ENCODE measurements around the gene TBC1D8.
A peak's percentile ranks its signal among the peaks of the same experiment; 100 is the strongest.

Gene TBC1D8

GRCh38 chr2:101030866-101031554, 120.2 kb downstream of the TBC1D8 start:
- DNase-seq (ENCODE audit: low spot score): no peak

DNA sequence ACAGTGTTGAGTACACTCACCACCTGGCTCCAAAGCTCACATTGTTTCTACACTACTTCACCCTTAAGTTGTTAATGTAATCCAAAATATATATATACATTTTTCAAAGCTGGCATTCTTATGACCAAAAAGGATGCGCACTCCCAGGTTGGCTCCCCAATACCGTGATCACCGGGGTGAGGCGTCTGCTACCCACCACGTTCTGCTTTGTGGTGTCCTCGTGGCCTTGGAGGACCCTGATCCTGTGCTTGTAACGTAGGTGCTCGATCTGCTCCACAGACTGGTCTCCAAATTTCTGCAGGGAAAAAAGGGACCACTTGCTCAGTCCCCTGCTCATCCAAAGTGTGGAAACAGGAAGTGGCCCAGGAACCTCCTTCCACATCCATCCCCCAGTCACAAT, 123.3 kb downstream of the TBC1D8 start:
- no peak for DNase-seq (ENCODE audit: low spot score)

- no peak for DNase-seq (ENCODE audit: low spot score)
Measured at GRCh38 chr2:101026923-101027469, 124.2 kb downstream of the TBC1D8 start.

DNA sequence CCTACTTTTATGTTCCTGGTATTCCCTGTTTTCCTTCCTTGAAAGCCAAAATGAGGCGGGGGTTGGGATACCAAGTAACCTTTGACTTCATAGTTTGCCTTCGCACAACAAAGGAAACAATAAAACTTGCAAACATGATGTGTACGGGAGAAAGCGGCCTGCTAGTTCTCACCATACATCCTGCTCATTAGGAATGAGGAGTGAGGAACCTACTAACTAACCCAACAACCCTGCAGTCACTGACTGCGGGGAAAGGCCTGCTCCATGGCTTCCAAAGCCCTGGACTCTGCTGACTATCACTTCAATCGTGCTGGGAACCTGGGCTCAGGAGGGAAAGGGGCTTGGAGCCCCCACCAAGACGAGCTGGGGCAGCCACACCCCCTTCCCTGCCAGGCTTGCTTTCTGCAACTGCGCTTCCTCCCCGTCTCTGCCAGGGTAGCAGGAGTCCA, 124.9 kb downstream of the TBC1D8 start:
- no peak for DNase-seq (ENCODE audit: low spot score)

DNA sequence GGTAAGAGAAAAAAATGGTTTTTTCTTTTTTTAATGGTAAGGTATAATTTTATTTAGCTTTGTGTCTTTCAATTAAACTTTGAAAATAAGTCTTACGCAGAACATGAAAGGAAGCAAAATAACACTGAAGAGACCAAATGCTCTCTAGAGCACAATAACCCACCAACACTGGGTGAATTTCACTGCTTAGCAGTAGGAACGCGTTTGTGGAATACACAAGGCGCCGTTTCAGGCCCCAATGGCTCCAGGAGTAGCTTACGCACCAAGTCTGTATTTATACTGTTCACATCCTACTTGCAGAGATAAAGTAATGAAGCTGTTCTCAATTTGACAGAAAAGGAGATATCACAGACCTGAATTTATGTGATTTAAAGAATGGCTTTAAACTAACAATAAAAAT, 125.6 kb downstream of the TBC1D8 start:
- DNase-seq (ENCODE audit: low spot score): no peak

DNA sequence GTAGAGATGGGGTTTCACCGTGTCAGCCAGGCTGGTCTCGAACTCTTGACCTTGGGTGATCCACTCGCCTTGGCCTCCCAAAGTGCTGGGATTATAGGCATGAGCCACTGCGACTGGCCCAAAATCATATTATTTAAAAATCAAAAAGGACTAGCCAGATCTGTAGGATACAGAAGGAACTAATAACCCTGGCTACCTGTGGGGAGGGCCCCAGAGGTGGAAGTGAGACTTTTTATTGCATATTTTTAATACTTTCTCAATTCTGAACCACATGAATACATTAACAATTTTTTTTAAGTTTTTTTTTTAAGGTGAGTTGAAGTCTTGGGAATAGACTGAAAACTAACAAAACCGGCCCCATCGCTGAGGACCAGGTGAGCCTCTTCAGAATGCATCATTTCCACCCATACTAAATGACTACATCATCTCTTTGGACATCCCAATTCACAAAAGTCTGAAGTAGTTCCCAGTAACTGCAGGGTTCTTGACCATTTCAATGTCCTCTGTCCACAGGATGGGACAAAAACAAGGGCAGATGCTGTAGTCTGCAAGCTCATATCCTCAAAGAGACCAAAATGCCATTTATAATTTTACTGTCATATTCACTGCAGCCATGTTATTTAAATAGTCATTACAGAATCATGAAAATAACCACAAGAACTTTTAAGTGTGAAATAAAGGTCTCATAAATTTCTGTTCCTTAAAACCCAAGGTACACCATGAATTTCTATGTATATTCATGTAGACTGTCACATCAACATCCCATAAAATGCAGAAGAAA, 127.7 kb downstream of the TBC1D8 start:
- DNase-seq (ENCODE audit: low spot score): no peak

DNA sequence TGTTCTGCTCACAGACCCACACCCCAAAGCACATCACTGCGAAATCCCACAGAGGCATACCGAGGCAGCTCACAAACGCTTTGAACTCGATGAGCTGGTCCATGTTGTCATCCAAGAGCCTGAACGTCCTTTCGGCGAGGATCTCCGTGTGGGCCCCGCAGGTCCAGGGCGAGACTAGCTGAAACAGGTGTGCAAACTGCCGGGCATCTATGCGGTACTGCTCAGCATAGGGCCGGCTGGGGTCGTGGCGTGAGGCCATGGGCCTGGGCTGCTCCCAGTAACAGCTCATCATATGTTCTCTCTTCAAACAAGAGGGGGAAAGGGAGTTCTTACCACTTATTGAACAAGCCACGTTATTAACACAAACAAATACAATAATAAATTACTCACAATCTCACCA, 129.0 kb downstream of the TBC1D8 start:
- no peak for DNase-seq (ENCODE audit: low spot score)

DNA sequence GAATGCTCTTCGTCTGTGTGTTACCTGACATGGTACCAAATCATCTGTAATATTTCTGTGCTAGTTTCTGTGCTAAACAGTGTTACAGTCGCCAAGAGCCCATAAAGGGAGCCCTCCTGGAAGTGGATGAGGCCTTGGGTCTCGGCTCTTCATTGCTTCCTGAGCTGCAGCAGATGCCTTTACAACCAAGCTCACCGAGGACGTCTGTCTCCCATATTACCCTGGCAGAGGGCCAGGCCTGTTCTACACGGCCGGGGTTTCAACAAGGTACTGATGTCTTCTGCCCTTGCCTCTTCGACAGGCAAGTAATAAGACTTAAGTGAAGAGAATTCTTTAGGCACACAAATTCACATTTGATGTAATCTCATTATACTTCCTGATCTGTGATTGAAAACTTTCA, 132.2 kb downstream of the TBC1D8 start:
- no peak for DNase-seq (ENCODE audit: low spot score)

DNA sequence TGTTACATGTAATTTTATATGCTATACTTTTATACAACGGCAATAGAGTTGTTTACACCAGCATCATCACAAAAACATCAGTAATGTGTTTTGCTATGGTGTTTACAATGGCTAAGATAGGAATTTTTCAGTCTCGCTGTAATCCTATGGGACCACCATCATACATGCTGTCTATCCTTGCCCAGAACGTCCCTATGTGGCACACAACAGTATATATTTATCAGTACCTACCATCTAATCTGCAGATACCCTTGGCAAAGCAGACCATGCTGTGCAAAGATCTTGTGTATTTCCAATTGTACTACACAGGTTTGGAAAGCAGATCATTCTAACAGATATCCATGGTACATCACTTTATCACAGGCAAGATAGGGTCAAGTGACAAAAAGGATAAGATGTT, 133.8 kb downstream of the TBC1D8 start:
- no peak for DNase-seq (ENCODE audit: low spot score)

DNA sequence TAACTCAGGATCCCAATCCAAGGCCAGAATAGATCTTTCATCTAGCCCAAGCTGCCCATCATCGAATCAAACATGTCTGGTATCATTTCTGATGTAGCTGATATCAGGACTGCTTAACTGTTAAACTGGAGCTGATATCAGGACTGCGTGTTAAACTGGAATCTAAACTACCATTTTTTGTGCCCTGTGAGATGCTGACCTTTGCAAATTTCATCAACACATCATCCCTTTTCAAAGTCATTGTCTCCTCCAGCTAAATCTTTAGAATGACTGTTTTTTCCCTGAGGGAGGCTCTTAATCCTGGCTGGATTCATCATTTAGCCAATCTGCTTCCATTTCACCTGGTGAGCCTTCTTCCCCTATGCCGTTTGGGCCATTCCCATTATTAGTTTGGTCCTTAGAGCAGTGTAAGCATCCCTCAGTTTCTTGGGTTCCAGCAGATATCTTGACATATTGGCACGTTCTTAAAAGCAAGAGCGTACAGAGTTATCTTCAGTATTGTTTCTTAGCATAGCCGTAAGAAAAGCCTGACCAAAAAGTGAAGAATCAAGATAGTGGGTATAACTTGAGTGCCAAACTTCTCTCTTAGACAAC, 136.8 kb downstream of the TBC1D8 start:
- no peak for DNase-seq (ENCODE audit: low spot score)

DNA sequence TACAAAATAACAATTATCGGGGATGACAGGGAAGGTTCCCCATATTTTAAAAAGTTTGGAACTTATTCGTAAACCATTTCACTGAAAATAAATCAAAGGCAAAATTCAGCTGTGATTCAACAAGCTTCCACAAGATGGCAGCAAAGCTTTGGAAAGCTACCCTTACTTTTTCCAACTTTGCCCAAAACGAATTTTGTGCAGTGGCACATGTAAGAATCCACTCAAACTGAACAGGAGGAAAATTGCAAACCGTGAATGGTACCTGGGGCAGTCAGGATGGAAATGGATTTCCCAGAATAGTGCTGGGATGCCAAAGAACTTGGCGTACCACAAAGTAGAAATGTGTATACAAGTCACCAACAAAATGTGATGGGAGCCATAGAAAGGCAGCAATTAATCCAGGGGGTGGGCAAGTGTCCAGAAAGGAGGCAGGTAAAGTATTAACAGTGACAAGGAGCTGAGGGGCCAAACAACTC, 138.4 kb downstream of the TBC1D8 start:
- peak; percentile 30 for DNase-seq (ENCODE audit: low spot score)

- no peak for DNase-seq (ENCODE audit: low spot score)
Measured at GRCh38 chr2:101012054-101012705, 139.0 kb downstream of the TBC1D8 start.

DNA sequence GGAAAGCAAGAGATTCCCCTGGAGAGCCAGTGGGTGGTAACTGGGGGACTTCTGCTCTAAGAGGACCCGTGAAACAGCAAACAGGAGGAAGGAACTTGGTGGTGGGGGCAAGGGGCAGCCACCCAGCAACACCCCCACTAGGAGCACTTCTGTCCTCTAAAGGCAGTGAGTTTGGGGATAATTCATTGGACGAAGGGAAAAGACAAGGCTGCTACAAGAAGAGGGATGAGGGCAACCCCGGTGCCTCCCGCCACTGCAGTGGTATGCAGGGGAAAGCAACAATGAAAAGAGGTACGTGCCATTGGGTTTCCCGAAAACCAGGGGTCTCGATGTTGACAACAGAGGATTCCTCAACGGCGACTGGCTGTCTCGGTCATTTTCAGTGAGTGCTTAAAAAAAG, 140.0 kb downstream of the TBC1D8 start:
- no peak for DNase-seq (ENCODE audit: low spot score)

GRCh38 chr2:101007415-101008345, 143.5 kb downstream of the TBC1D8 start:
- DNase-seq (ENCODE audit: low spot score): no peak

DNA sequence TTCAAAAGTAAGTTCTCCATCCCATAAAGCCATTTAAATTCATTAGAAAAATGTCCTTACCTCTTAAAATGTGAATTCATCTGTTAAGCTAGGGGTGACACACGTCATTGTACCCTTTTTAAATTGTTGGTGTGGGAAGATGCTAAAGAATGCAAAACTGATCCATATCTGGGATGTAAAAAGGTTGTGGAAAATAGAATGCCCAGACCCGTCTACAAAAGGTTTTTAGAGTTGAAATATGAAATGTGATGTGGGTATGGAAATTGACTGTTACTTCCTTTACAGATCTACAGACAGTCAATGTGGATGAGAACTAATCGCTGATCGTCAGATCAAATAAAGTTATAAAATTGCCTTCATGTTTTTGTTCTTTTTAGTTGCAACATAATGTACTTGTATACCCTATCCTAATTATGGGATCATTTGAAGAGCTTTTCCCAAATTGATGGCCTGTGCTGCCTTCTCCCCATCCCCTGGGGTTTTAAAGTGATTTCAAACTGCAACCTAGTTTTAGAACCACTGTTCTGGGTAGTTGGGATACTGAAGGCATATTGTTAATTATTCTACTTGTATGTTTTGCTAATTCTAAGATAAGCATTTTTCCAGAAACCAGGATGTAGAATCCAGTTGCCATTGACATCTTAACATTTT, 145.0 kb downstream of the TBC1D8 start:
- DNase-seq (ENCODE audit: low spot score): no peak

DNA sequence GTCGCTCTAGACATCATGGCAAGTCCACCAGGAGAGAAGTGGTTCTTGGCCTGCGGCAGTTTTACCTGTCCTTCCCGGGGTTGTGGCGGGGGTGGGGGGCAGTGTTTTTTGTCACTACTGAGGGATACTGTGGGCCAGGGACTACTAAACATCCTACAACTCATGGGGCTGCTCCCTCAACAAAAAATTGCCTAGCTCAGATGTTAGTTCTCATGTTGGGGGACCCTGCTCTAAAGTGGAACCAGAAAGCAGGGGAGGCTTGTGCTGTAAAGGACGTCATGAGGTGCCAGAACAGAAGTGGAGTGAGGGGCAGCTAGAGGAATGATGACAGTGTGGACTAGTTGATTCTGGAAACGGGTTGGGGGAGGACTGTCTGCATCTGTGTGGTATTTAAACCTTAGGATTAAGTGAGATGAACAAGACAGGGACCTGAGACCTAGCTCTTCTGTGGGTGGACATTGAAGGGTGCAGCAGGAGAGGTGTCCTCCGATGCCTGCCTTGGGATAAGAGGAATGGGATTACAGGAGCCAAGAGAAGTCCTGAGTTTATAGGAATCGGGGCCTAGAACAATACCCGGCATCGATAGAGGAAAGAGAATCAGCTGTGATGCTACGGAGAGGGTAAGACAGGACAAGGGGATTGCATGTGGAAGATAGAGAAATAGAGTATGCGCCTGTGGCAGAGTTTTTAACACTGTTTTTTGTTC, 146.4 kb downstream of the TBC1D8 start:
- DNase-seq (ENCODE audit: low spot score): no peak

DNA sequence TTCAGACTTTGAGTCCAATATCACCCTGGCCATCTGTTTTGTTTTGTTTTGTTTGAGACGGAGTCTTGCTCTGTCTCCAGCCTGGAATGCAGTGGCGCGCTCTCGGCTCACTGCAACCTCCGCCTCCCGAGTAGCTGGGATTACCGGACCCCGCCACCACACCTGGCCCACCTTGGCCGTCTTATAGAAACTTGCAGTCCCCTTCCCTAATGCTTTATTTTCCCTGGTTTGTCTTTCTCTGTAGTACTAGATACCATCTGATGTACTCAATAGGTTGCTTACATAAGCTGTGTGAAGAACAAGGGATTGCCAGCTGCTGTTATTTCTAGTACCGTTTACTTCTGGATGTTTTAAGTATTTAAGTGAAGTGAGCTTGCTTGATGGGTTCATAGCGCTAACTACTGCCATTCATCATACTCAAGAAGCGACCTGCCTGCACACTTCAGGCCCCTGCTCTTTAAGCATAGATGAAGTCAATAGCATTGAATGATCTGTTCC, 147.9 kb downstream of the TBC1D8 start:
- no peak for DNase-seq (ENCODE audit: low spot score)

DNA sequence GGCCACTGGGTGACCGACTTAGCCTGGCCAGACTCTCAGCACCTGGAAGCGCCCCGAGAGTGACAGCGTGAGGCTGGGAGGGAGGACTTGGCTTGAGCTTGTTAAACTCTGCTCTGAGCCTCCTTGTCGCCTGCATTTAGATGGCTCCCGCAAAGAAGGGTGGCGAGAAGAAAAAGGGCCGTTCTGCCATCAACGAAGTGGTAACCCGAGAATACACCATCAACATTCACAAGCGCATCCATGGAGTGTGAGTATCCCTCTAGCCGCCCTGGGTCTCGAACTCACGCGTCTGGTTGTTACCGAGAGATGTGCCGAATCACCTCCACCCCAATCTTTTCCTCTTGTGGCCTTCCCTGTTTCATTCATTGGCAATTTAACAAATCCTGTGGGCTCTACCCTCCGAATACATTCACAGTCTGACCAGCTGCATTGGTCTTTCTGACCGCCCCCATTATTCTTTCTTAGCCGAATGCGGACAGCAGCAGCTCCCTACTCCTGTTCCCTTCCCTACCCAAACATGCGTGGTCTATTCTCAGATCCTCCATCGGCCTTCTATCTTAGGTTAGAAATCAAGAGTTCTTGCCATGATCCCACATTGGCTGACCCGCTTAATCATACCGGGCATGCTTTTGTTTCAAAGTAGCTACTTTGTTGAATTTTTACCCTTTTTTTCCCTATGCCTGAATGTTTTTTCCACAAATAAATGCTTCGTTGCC, 148.5 kb downstream of the TBC1D8 start:
- DNase-seq (ENCODE audit: low spot score): no peak

All from SK-N-DZ (cell line).